A549 (cell line): ENCODE data around the gene MBOAT2. TPM values are rescaled to one million over a fixed set of nuclear protein-coding genes. Genes with fewer than 3 reads are reported as not detected.

Experiments
- ATAC-seq, 2 experiments: fragments of 200-7000 bp in 1 of 2; fragments of >200 bp in 1 of 2; cut with Nextera tagmentation in 1 of 2; cut with Tn5 transposase in 1 of 2; 3 replicates each; pipeline versions ENCODE4 v1.8.0 to v1.9.1; 2018 to 2020; ENCODE audit warnings: mild to moderate bottlenecking in 1 of 2, moderate library complexity in 1 of 2
- CTCF ChIA-PET: fragments of 300-600 bp; sonication (Branson Sonifier 250); formaldehyde crosslinking; extraction: SDS; loops from one replicate; lab custom pipeline; 2021; ENCODE audit warnings: antibody characterized with exemption, inconsistent platforms; lab: Yijun Ruan, JAX
- POLR2A ChIA-PET: fragments of 350-600 bp; formaldehyde crosslinking; extraction: SDS; loops from one replicate; lab custom pipeline; 2021; ENCODE audit warnings: antibody characterized with exemption, inconsistent platforms; lab: Yijun Ruan, JAX
- DNase-seq, 2 experiments: peaks; one replicate each; pipeline versions ENCODE4 v3.0.0 to v3.0.0-alpha.2; 2011 to 2016; ENCODE audit warnings: low read depth in 1 of 2, low spot score in 1 of 2
- FAIRE-seq: peaks from 2 replicates; lab custom pipeline; 2011; peaks lifted over from hg19 to GRCh38; lab: Jason Lieb, UNC
- H3K27ac ChIP-seq, 2 experiments: fragments of >200 bp; sonication (Bioruptor Twin); formaldehyde crosslinking; 3 replicates each; pipeline ENCODE4 v1.5.1; 2016 to 2017
- H3K4me1 ChIP-seq: fragments of >200 bp; sonication (Bioruptor Twin); formaldehyde crosslinking; 3 replicates; pipeline ENCODE4 v1.6.1; 2016
- H3K4me2 ChIP-seq: fragments of >200 bp; sonication (Bioruptor Twin); formaldehyde crosslinking; 3 replicates; pipeline ENCODE4 v1.6.1; 2016
- H3K4me3 ChIP-seq: fragments of >200 bp; sonication (Bioruptor Twin); formaldehyde crosslinking; 3 replicates; pipeline ENCODE4 v1.5.1; 2016
- H3K9me3 ChIP-seq: fragments of >200 bp; sonication (Bioruptor Twin); formaldehyde crosslinking; 3 replicates; pipeline ENCODE4 v1.6.1; 2016
- BCL3 ChIP-seq: fragments of >200 bp; sonication (Bioruptor Twin); formaldehyde crosslinking; IDR thresholded peaks from 3 replicates; pipeline ENCODE4 v1.6.1; 2016
- BHLHE40 ChIP-seq: IDR thresholded peaks from 2 replicates; pipeline ENCODE4 v1.6.1; 2012; ENCODE audit warnings: low read depth, low read length, inconsistent platforms
- FOSL2 ChIP-seq, 2 experiments: fragments of 450-650 bp in 1 of 2; fragments of >200 bp in 1 of 2; sonication (Bioruptor Twin) in 1 of 2; formaldehyde crosslinking; IDR thresholded peaks; 2 replicates each; pipeline versions ENCODE4 v1.5.0 to v1.6.1; 2016 to 2020; ENCODE audit warnings: mild to moderate bottlenecking in 1 of 2, moderate library complexity in 1 of 2
- FOXS1 ChIP-seq: fragments of 250-450 bp; sonication (Bioruptor Pico); IDR thresholded peaks from 2 replicates; pipeline ENCODE4 v1.5.0; 2020; ENCODE audit warnings: mild to moderate bottlenecking, moderate library complexity
- HMGXB4 ChIP-seq: fragments of 250-450 bp; sonication (Bioruptor Pico); IDR thresholded peaks from 2 replicates; pipeline ENCODE4 v1.5.0; 2021; ENCODE audit warnings: mild to moderate bottlenecking, moderate library complexity, borderline replicate concordance
- MAFK ChIP-seq: fragments of 450-650 bp; IDR thresholded peaks from 2 replicates; pipeline ENCODE4 v1.6.1; 2014; ENCODE audit not compliant: partially characterized antibody
- MYC ChIP-seq: IDR thresholded peaks from 2 replicates; pipeline ENCODE4 v1.6.1; 2012; ENCODE audit warnings: mild to moderate bottlenecking, inconsistent platforms, low read length, improper control_type of control experiment, borderline replicate concordance
- POLR2AphosphoS2 ChIP-seq: conservative IDR thresholded peaks from 2 replicates; pipeline ENCODE4 v1.6.1; 2012; ENCODE audit warnings: low read length, improper control_type of control experiment, inconsistent platforms
- RCOR1 ChIP-seq: fragments of 150-350 bp; IDR thresholded peaks from 2 replicates; pipeline ENCODE4 v1.6.1; 2014; ENCODE audit warnings: antibody characterized with exemption, low read length, low read depth
- RFX5 ChIP-seq: fragments of 450-650 bp; IDR thresholded peaks from 2 replicates; pipeline ENCODE4 v1.7.1; 2014; ENCODE audit warnings: antibody characterized with exemption, mild to moderate bottlenecking, moderate library complexity
- TFCP2L1 ChIP-seq: fragments of 250-450 bp; sonication (Bioruptor Pico); IDR thresholded peaks from 2 replicates; pipeline ENCODE4 v1.5.0; 2021; ENCODE audit warnings: mild to moderate bottlenecking
- USF2 ChIP-seq: fragments of 450-650 bp; IDR thresholded peaks from 2 replicates; pipeline ENCODE4 v1.6.1; 2014; ENCODE audit warnings: antibody characterized with exemption
- ZFP36 ChIP-seq: fragments of 450-650 bp; IDR thresholded peaks from 2 replicates; pipeline ENCODE4 v1.6.1; 2014; ENCODE audit warnings: borderline replicate concordance; ENCODE audit not compliant: partially characterized antibody
- ZNF302 ChIP-seq: fragments of 250-450 bp; sonication (Bioruptor Pico); IDR thresholded peaks from 2 replicates; pipeline ENCODE4 v1.9.0; 2021; ENCODE audit warnings: inconsistent platforms, mild to moderate bottlenecking, moderate library complexity
- whole genome bisulfite sequencing: methylation state at CpG from one replicate; pipeline ENCODE4 v1.1.6; 2017; ENCODE audit errors: missing lambda C conversion rate; 5-methylcytosine and 5-hydroxymethylcytosine counted together
- polyA plus RNA-seq, 4 experiments: library from polyadenylated mRNA; depleted of rRNA in 3 of 4; stranded (reverse); fragments of >200 nt; fragmentation: RNase III in 1 of 4; extraction: RNeasy Plus Mini Kit Qiagen cat#74134 plus additional on column Dnase treatment in 1 of 4; gene quantifications; 2 replicates in 3 of 4; 3 replicates in 1 of 4; pipeline ENCODE4 v1.2.3, GENCODE V29; 2011 to 2017

The MBOAT2 gene
- polyA plus RNA-seq, 2 of the 4 experiments (the other 2 are of a cell fraction): 33.1 to 33.3 TPM

- ChIA-PET POLR2A (no interaction called here), CTCF (interaction anchor here (0.9 to 2.5 kb wide), 3 partner anchors 39 to 309 kb away, joined by 3 to 6 read pairs (median 3); no protein-coding TSS in a partner anchor)
- no peak for DNase-seq
- ATAC-seq: no peak
- no peak overlapping the region for H3K4me2 ChIP-seq
- TF ChIP-seq ZFP36 (no peak), ZNF302 (no peak)
- no peak overlapping the region for H3K27ac ChIP-seq
- H3K4me1 ChIP-seq: peaks cover 12% of the 10 kb centered on the region; the same call in 2 of the 3 replicates
- no peak overlapping the region for H3K4me3 ChIP-seq
- H3K9me3 ChIP-seq: no peaks in the 10 kb centered on the region
- WGBS: 94% methylated on average over 7 of the region's 7 CpGs
- FAIRE-seq: no peak
Observed at GRCh38 chr2:8833853-8834252, 169.6 kb downstream of the MBOAT2 start.

- DNase-seq (no peak), FAIRE-seq (no peak), ATAC-seq (no peak)
- Histone ChIP-seq H3K4me1 (peaks cover 10% of the 10 kb centered on the region; the same call in 2 of the 3 replicates), H3K9me3 (no peaks in the 10 kb centered on the region), H3K27ac (no peak overlapping the region), H3K4me3 (no peak overlapping the region), H3K4me2 (no peak overlapping the region)
- CTCF ChIA-PET: no interaction called here
- POLR2A ChIA-PET: no interaction called here
- WGBS: 95% methylated on average over 2 of the region's 2 CpGs
- no peak for TF ChIP-seq RFX5
- TF ChIP-seq HMGXB4 (CRISPR knock-in tag): no peak
- TF ChIP-seq TFCP2L1 (CRISPR knock-in tag): no peak
Observed at GRCh38 chr2:8831516-8831915, 172.0 kb downstream of the MBOAT2 start.

- FAIRE-seq (no peak), DNase-seq (no peak), ATAC-seq (0 out of 6 replicates have a peak, but pooled peaks of 1 of the 2 experiments have one; percentile 17)
- H3K27ac ChIP-seq: no peak overlapping the region
- TF ChIP-seq FOSL2 (IDR thresholded peaks at IDR 0.05) (no peak), FOSL2 (CRISPR knock-in tag; IDR thresholded peaks at IDR 0.05) (no peak), MYC (no peak), BHLHE40 (no peak), FOXS1 (CRISPR knock-in tag) (no peak), RCOR1 (no peak), MAFK (no peak), POLR2AphosphoS2 (no peak), BCL3 (no peak), USF2 (no peak), HMGXB4 (CRISPR knock-in tag) (no peak)
- POLR2A ChIA-PET: no interaction called here
- whole genome bisulfite sequencing: 88% methylated on average over 2 of the region's 2 CpGs
- no peaks in the 10 kb centered on the region for H3K9me3 ChIP-seq
- no peaks in the 10 kb centered on the region for H3K4me1 ChIP-seq
- H3K4me3 ChIP-seq: no peak overlapping the region
- CTCF ChIA-PET: interaction anchor here (1.2 kb wide), 1 partner anchor 9 kb away, joined by 3 read pairs; no protein-coding TSS in a partner anchor
- H3K4me2 ChIP-seq: no peak overlapping the region
Observed at GRCh38 chr2:8827729-8828128, 175.8 kb downstream of the MBOAT2 start.
